ENCODE measurements around the gene NEMP1. TPM values are rescaled to one million over a fixed set of nuclear protein-coding genes. Genes with fewer than 3 reads are reported as not detected.

Gene NEMP1
- total and polyA plus RNA-seq, 12 donors: 1.1 to 6.3 (median 3.6) TPM

DNA sequence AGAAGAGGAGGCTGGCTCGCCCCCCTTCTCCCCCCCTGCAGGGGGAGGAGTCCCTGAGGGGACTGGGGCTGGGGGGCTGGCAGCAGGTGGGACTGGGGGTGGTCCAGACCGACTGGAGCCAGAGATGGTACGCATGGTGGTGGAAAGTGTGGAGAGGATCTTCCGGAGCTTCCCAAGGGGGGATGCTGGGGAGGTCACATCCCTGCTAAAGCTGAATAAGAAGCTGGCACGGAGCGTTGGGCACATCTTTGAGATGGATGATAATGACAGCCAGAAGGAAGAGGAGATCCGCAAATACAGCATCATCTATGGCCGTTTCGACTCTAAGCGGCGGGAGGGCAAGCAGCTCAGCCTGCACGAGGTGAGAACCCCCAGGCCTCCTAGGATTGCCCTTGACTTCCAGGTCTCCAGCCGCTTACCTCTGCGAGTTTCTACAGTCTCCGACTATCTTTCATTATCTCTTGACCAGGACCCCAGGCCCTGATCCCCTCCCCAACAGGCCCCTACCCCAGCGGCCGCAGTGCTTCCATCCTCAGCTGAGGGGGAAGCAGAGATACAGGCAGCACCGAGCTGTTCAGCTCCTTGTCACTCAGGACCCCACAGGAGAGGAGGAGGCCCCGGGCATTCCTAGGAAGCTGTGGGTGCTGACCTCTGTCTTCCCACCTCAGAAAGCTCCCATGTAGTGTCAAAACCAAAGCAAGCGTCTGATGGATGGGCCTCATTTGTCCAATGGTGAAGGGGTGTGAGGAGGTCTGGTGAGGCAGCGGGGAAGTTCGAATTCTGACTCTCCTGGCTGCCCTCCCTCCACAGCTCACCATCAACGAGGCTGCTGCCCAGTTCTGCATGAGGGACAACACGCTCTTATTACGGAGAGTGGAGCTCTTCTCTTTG, 13.3 kb upstream of the NEMP1 start:
- H3K4me3 ChIP-seq: peak overlapping the region in 3 of 10 donors; percentile 80 to 93 (median 92)
- no peaks in the 10 kb centered on the region for H3K27me3 ChIP-seq
- peaks cover 0 to 59% (median 35%) of the 10 kb centered on the region in 9 donors for H3K36me3 ChIP-seq
- intact Hi-C loops (cut with DNase I): loop anchor here in 2 of 10 donors (2.0 kb wide), 2 partner anchors 17 to 19 kb away; partner anchors contain the start of gene STAT6 (in 1 of the 2)
- ATAC-seq (no peak), DNase-seq (no peak)
- H3K9me3 ChIP-seq: no peaks in the 10 kb centered on the region
- H3K4me1 ChIP-seq: peaks cover 19 to 70% (median 50%) of the 10 kb centered on the region in 9 donors
- 78 to 83% methylated on average over 25 of the region's 25 CpGs for WGBS, 2 donors
- H3K27ac ChIP-seq: peak overlapping the region in 2 of 10 donors; percentile 76 to 99
- no peak for TF ChIP-seq CTCF (IDR thresholded peaks at IDR 0.05)

GRCh38 chr12:57090924-57091637, 12.5 kb upstream of the NEMP1 start:
- ATAC-seq: no peak

GRCh38 chr12:57090490-57090889, 11.9 kb upstream of the NEMP1 start:
- Histone ChIP-seq H3K4me1 (peaks cover 19 to 84% (median 58%) of the 10 kb centered on the region in 9 donors), H3K9me3 (no peaks in the 10 kb centered on the region), H3K27ac (peak overlapping the region; percentile 90 to 100 (median 98)), H3K27me3 (no peaks in the 10 kb centered on the region), H3K4me3 (peak overlapping the region; percentile 65 to 99 (median 88)), H3K36me3 (peaks cover 0 to 45% (median 23%) of the 10 kb centered on the region in 9 donors)
- no peak for DNase-seq
- no peak for TF ChIP-seq CTCF (IDR thresholded peaks at IDR 0.05)
- intact Hi-C loops (cut with DNase I): loop anchor here in 1 of 10 donors (2.0 kb wide), 1 partner anchor 20 kb away; the partner anchor contains the start of gene STAT6
- 54 to 61% methylated on average over 6 of the region's 6 CpGs for WGBS, 2 donors
- ATAC-seq: no peak

More at GRCh38 chr12:57090924-57091637, 12.5 kb upstream of the NEMP1 start:
- Histone ChIP-seq H3K27me3 (no peaks in the 10 kb centered on the region), H3K36me3 (peaks cover 0 to 50% (median 29%) of the 10 kb centered on the region in 9 donors), H3K4me1 (peaks cover 19 to 78% (median 53%) of the 10 kb centered on the region in 9 donors), H3K9me3 (no peaks in the 10 kb centered on the region), H3K27ac (peak overlapping the region in 9 of 10 donors; percentile 90 to 100 (median 99)), H3K4me3 (peak overlapping the region in 9 of 10 donors; percentile 68 to 99 (median 88))
- DNase-seq: no peak
- intact Hi-C loops (cut with DNase I): loop anchor here in 1 of 10 donors (2.0 kb wide), 1 partner anchor 20 kb away; the partner anchor contains the start of gene STAT6
- 68 to 76% methylated on average over 22 of the region's 22 CpGs for WGBS, 2 donors
- peak in 2 of 9 donors; percentile 8 to 18 for TF ChIP-seq CTCF (IDR thresholded peaks at IDR 0.05)
